Gastrocnemius medialis (tissue), 4 donors: ENCODE results near the gene ARHGEF10L.

ENCODE experiments used
- CTCF ChIP-seq, 5 experiments: fragments of 450-650 bp in 3 of 5; fragments of 200-600 bp in 2 of 5; sonication (generic) in 2 of 5; IDR thresholded peaks in 4 of 5; conservative IDR thresholded peaks in 1 of 5; 1 replicate in 4 of 5; 2 replicates in 1 of 5; pipeline ENCODE4 v1.5.1; 2016 to 2019; ENCODE audit warnings: antibody characterized with exemption in 5 of 5, mild to moderate bottlenecking in 3 of 5, moderate library complexity in 3 of 5
- POLR2A ChIP-seq, 2 donors: fragments of 450-650 bp; IDR thresholded peaks; one replicate each; pipeline ENCODE4 v1.6.1; 2017; ENCODE audit warnings: antibody characterized with exemption in 2 of 2, mild to moderate bottlenecking in 2 of 2, moderate library complexity in 2 of 2

GRCh38 chr1:17686258-17686657 is 146.8 kb downstream of the ARHGEF10L start:
- TF ChIP-seq CTCF (IDR thresholded peaks at IDR 0.05 in 4 of 5, conservative IDR thresholded peaks at IDR 0.05 in 1 of 5) = no peak
- TF ChIP-seq POLR2A (IDR thresholded peaks at IDR 0.05) = no peak
